BJ (cell line): ENCODE measurements around the gene KCNMB3. TPM values are rescaled to one million over a fixed set of nuclear protein-coding genes. Genes with fewer than 3 reads are reported as not detected.

Experiments
- CTCF ChIA-PET: fragments of 350-600 bp; formaldehyde crosslinking; extraction: SDS; loops from one replicate; lab custom pipeline; 2021; ENCODE audit warnings: antibody characterized with exemption, inconsistent platforms; lab: Yijun Ruan, JAX
- POLR2A ChIA-PET: fragments of 300-600 bp; sonication (Branson Sonifier 250); formaldehyde crosslinking; extraction: SDS; loops from one replicate; lab custom pipeline; 2021; ENCODE audit warnings: antibody characterized with exemption; lab: Charles Lee
- DNase-seq: peaks from one replicate; pipeline ENCODE4 v3.0.0-alpha.2; 2011; ENCODE audit warnings: low read depth
- H3K27me3 ChIP-seq: 2 replicates; pipeline ENCODE4 v1.6.0; 2011; ENCODE audit warnings: low read length; ENCODE audit not compliant: control insufficient read depth, insufficient read depth
- H3K36me3 ChIP-seq: 2 replicates; pipeline ENCODE4 v1.5.1; 2011; ENCODE audit warnings: low read length; ENCODE audit not compliant: control insufficient read depth, insufficient read depth
- H3K4me3 ChIP-seq: 2 replicates; pipeline ENCODE4 v1.5.1; 2011; ENCODE audit warnings: low read depth, mild to moderate bottlenecking, control low read depth, low read length
- CTCF ChIP-seq: IDR thresholded peaks from 2 replicates; pipeline ENCODE4 v1.5.1; 2011; ENCODE audit warnings: low read depth, mild to moderate bottlenecking, control low read depth, inconsistent platforms, low read length, moderate library complexity; ENCODE audit not compliant: insufficient read depth
- polyA minus RNA-seq: library from RNA; depleted of rRNA, polyadenylated mRNA; stranded (reverse); fragments of >200 nt; gene quantifications from 2 replicates; pipeline ENCODE4 v1.2.3, GENCODE V29; 2011; rRNA and poly(A)+ RNA removed
- polyA plus RNA-seq: library from polyadenylated mRNA; depleted of rRNA; stranded (reverse); fragments of >200 nt; gene quantifications from 2 replicates; pipeline ENCODE4 v1.2.3, GENCODE V29; 2011; rRNA removed

KCNMB3 gene, protein sequence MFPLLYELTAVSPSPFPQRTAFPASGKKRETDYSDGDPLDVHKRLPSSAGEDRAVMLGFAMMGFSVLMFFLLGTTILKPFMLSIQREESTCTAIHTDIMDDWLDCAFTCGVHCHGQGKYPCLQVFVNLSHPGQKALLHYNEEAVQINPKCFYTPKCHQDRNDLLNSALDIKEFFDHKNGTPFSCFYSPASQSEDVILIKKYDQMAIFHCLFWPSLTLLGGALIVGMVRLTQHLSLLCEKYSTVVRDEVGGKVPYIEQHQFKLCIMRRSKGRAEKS
- polyA plus RNA-seq: 0.83 and 1.3 TPM in 2 replicates
- polyA minus RNA-seq: 0.57 and 1.2 TPM in 2 replicates

GRCh38 chr3:179250803-179251476, at the start of gene KCNMB3:
KCNMB3 (minus strand) TSS chr3:179251114; CDS start chr3:179250990, 124 bp downstream.
- ChIA-PET CTCF (no interaction called here), POLR2A (no interaction called here)
- TF ChIP-seq CTCF: no peak
- DNase-seq: no peak
- Histone ChIP-seq H3K4me3 (no peak within 1 kb of the TSS), H3K27me3 (no peaks in the 10 kb centered on the region), H3K36me3 (peaks cover 1% of the 10 kb centered on the region; the same call in 1 of the 2 replicates)

- POLR2A ChIA-PET: no interaction called here
- CTCF ChIA-PET: no interaction called here
These were observed 49.2 kb upstream of the KCNMB3 start for GRCh38 chr3:179299999-179300613.

GRCh38 chr3:179299316-179299715, 48.4 kb upstream of the KCNMB3 start:
- H3K4me3 ChIP-seq: no peak overlapping the region
- H3K27me3 ChIP-seq: 0 out of 2 replicates have a peak, but pooled peaks cover 1% of the 10 kb centered on the region
- no peak for DNase-seq
- H3K36me3 ChIP-seq: no peaks in the 10 kb centered on the region
- CTCF ChIA-PET: no interaction called here
- no peak for TF ChIP-seq CTCF
- POLR2A ChIA-PET: no interaction called here

More at GRCh38 chr3:179299999-179300613, 49.2 kb upstream of the KCNMB3 start:
- H3K4me3 ChIP-seq: no peak overlapping the region
- 0 out of 2 replicates have a peak, but pooled peaks cover 1% of the 10 kb centered on the region for H3K27me3 ChIP-seq
- no peak for DNase-seq
- no peaks in the 10 kb centered on the region for H3K36me3 ChIP-seq
- TF ChIP-seq CTCF: no peak

DNA sequence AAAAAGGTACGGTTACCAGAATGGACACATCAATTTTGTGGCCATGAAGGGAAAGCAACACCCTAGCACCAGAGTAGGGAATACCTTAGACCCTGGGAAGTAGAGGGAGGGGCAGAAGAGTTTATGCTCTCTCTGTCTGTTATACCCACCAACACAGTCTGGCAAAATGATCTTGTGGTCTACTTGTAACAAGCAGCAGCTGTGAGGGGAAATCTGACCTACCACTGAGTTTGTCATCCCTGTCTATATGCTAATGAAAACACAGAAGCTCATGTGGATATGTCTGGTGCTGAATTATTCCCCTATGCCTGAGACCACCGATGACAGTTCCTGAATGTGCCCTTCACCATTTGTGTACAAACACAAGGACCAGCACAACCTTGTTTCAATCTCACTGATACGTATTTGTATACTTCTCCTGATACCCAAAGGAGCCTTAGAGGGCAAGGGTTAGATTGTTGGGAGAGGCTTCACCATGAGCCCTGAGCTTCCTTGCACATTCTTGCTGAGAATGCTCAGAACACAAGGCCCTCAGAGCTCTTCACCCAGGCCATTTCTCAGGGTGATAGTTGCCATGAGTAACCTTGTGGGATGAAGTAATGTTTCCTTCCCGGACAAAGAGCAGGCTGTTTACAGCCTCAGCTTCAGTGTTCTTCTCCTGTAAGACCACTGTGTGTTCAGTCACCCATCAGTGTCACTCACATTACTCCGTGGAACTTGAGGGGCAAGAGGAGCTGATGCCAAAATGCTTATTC, 47.2 kb upstream of the KCNMB3 start:
- no peak for TF ChIP-seq CTCF
- no peak for DNase-seq
- ChIA-PET POLR2A (no interaction called here), CTCF (no interaction called here)
- Histone ChIP-seq H3K4me3 (no peak overlapping the region), H3K27me3 (0 out of 2 replicates have a peak, but pooled peaks cover 1% of the 10 kb centered on the region), H3K36me3 (no peaks in the 10 kb centered on the region)

GRCh38 chr3:179292450-179292849, 41.5 kb upstream of the KCNMB3 start:
- ChIA-PET CTCF (no interaction called here), POLR2A (no interaction called here)
- DNase-seq: no peak
- Histone ChIP-seq H3K4me3 (no peak overlapping the region), H3K27me3 (no peaks in the 10 kb centered on the region), H3K36me3 (no peaks in the 10 kb centered on the region)
- TF ChIP-seq CTCF: no peak
